Gastrocnemius medialis (tissue), 4 donors: Measurements from ENCODE around the gene PDIA5.

ENCODE experiments used
- POLR2A ChIP-seq, 2 donors: fragments of 450-650 bp; IDR thresholded peaks; one replicate each; pipeline ENCODE4 v1.6.1; 2017; ENCODE audit warnings: antibody characterized with exemption in 2 of 2, mild to moderate bottlenecking in 2 of 2, moderate library complexity in 2 of 2
- TF ChIP-seq, protein P1 (sequence below), 5 experiments: fragments of 450-650 bp in 3 of 5; fragments of 200-600 bp in 2 of 5; sonication (generic) in 2 of 5; IDR thresholded peaks in 4 of 5; conservative IDR thresholded peaks in 1 of 5; 1 replicate in 4 of 5; 2 replicates in 1 of 5; pipeline ENCODE4 v1.5.1; 2016 to 2019; ENCODE audit warnings: antibody characterized with exemption in 5 of 5, mild to moderate bottlenecking in 3 of 5, moderate library complexity in 3 of 5

- TF ChIP-seq, protein P1, sequence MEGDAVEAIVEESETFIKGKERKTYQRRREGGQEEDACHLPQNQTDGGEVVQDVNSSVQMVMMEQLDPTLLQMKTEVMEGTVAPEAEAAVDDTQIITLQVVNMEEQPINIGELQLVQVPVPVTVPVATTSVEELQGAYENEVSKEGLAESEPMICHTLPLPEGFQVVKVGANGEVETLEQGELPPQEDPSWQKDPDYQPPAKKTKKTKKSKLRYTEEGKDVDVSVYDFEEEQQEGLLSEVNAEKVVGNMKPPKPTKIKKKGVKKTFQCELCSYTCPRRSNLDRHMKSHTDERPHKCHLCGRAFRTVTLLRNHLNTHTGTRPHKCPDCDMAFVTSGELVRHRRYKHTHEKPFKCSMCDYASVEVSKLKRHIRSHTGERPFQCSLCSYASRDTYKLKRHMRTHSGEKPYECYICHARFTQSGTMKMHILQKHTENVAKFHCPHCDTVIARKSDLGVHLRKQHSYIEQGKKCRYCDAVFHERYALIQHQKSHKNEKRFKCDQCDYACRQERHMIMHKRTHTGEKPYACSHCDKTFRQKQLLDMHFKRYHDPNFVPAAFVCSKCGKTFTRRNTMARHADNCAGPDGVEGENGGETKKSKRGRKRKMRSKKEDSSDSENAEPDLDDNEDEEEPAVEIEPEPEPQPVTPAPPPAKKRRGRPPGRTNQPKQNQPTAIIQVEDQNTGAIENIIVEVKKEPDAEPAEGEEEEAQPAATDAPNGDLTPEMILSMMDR (IDR thresholded peaks at IDR 0.05 in 4 of 5, conservative IDR thresholded peaks at IDR 0.05 in 1 of 5): no peak
- TF ChIP-seq POLR2A (IDR thresholded peaks at IDR 0.05): no peak
These were observed 25.4 kb downstream of the PDIA5 start for GRCh38 chr3:123092243-123092642.
